ENCODE measurements around the gene PPFIA1.

- TF ChIP-seq EZH2phosphoT487 (IDR thresholded peaks at IDR 0.05; ENCODE audit: low read length): no peak
- TF ChIP-seq CTCF (IDR thresholded peaks at IDR 0.05; ENCODE audit: low read length): no peak
- TF ChIP-seq EZH2 (optimal IDR thresholded peaks at IDR 0.05; ENCODE audit: low read depth, low read length): no peak
Measured at GRCh38 chr11:70326365-70326811, 55.9 kb downstream of the PPFIA1 start.

Data from MM.1S (cell line).